RWPE1 (cell line): ENCODE measurements around the gene TOR1A.

Experiments used
- CTCF ChIA-PET: fragments of 350-600 bp; sonication (Branson Sonifier 250); formaldehyde crosslinking; extraction: SDS; loops from one replicate; lab custom pipeline; 2021; lab: Yijun Ruan, JAX
- POLR2A ChIA-PET: fragments of 400-600 bp; formaldehyde crosslinking; extraction: SDS; loops from one replicate; lab custom pipeline; 2020; ENCODE audit warnings: antibody characterized with exemption; ENCODE audit not compliant: low non-redundant PET; lab: Yijun Ruan, JAX
- DNase-seq: peaks from one replicate; pipeline ENCODE4 v3.0.0; 2012; ENCODE audit warnings: low spot score
- H3K27ac ChIP-seq: fragments of 450-650 bp; 2 replicates; pipeline ENCODE4 v1.5.1; 2017
- TF ChIP-seq, protein P1 (sequence below): fragments of 450-650 bp; conservative IDR thresholded peaks from 2 replicates; pipeline ENCODE4 v1.5.1; 2017; ENCODE audit warnings: low read depth, mild to moderate bottlenecking

TOR1A gene

DNA sequence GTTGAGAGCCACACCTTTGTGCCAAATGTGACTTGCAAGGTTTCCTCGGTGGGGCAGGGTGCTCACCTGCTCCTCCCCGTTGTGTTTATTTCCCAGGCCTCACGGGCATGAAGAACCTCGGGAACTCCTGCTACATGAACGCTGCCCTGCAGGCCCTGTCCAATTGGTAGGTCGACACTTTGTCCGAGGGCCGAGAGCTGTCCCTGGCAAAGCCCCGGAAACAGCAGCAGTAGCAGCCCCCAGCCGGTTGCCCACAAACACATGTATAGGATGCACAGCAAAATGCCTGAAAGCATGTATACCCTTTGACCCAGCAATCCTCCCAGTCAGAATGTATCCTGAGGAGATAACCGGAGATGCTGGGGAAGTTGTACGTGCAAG lies 37.5 kb upstream of the TOR1A start:
- ChIA-PET CTCF (no interaction called here), POLR2A (no interaction called here)
- no peak overlapping the region for H3K27ac ChIP-seq
- DNase-seq, result no peak
- TF ChIP-seq, protein P1, sequence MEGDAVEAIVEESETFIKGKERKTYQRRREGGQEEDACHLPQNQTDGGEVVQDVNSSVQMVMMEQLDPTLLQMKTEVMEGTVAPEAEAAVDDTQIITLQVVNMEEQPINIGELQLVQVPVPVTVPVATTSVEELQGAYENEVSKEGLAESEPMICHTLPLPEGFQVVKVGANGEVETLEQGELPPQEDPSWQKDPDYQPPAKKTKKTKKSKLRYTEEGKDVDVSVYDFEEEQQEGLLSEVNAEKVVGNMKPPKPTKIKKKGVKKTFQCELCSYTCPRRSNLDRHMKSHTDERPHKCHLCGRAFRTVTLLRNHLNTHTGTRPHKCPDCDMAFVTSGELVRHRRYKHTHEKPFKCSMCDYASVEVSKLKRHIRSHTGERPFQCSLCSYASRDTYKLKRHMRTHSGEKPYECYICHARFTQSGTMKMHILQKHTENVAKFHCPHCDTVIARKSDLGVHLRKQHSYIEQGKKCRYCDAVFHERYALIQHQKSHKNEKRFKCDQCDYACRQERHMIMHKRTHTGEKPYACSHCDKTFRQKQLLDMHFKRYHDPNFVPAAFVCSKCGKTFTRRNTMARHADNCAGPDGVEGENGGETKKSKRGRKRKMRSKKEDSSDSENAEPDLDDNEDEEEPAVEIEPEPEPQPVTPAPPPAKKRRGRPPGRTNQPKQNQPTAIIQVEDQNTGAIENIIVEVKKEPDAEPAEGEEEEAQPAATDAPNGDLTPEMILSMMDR, result no peak

DNA sequence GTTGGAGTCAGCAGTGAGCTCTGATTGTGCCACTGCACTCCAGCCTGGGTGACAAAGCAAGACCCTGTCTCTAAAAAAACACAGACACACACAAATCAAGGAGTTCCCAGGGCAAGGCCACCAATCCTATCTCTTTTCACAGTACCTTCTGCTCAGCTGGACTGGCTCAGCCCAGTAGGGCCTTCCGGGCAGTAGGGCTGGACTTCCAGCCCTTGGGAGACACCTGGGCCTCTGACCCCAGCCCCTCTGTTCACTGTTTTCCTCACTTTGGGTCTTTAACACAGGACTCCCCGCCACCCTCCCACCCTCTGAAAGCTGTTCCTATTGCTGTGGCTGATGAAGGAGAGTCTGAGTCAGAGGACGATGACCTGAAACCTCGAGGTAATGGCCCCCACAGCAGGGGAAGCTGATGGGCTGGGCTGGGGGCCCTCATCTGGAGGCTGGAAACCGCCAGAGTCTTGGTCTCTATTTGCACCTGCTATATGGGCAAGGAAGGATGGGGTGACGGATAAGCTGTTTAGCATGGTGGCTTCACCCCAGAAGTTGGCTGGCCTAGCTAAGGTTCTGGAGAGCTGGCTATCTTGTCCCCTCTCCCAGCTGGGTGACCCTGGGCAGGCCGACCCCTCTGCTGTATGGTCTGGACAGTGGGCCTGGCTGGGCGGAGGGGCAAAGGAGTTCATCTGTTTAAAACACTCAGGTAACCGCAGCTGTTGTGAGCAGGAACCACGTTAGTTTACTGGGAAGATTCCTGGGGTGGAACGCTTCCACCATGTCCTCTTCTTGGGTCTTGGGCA lies 36.9 kb upstream of the TOR1A start:
- no peak for DNase-seq
- TF ChIP-seq, protein P1, result no peak
- ChIA-PET CTCF (interaction anchor here (0.6 kb wide), 1 partner anchor 591 kb away, joined by 3 read pairs; no protein-coding TSS in a partner anchor), POLR2A (interaction anchor here (0.6 kb wide), 1 partner anchor 222 kb away, joined by 3 read pairs; no protein-coding TSS in a partner anchor)
- H3K27ac ChIP-seq, result no peak overlapping the region

DNA sequence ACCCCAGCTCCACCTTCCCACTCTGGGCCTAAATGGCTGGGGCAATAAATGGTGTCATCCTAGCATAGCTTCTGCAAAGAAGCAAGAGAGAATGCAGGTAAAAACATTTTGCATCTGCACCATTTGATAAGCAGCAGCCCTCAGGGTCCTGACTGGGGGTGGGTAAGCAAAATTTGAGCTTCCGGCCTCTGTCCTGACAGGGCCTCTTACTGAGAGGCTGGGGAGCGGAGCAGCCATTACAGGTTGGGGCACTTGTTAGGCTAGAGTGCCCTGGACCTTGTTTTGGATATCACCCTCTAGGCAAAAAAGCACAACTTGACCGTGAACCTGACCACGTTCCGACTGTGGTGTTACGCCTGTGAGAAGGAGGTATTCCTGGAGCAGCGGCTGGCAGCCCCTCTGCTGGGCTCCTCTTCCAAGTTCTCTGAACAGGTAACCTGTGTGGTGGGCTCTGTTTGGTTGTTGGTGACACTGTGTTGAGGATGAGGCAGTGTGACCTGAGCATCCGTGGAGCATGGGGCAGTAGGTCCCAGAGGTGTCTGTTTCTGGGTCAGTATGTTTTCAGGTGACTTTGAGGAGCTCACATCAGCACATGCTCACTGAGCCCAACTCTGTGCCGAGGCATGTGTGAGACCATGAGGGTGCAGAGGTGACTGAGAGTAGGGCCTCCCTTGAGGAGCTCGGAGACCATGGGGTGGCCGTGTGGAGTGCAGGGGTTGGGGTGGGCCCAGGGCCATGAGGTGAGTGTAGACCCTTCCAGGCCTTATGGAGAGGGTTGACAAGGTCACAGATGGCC lies 34.4 kb upstream of the TOR1A start:
- TF ChIP-seq, protein P1, result no peak
- DNase-seq, result no peak

DNA sequence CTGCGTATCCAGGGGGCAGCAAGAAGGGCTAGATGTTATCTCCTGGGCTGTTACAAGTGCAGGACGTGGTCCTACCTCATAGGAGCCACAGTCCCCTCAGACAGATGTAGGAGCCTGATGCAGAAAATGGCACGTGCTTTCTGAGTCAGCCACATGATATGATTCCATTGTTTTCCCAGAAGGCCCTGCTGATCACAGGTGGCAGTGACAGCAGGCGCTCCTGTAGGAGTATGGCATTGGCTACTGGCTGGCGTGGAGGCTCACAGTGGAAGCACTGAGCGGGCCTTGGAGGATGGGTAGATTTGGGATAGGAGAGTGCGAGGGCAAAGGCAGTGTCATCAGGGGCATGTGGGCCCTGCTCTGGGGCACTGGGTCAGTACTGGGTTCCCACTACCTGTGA lies 33.3 kb upstream of the TOR1A start:
- TF ChIP-seq, protein P1, result no peak
- POLR2A ChIA-PET, result no interaction called here
- no peak for DNase-seq
- no peak overlapping the region for H3K27ac ChIP-seq
- CTCF ChIA-PET, result no interaction called here

More for the DNA sequence above, 34.4 kb upstream of the TOR1A start:
- H3K27ac ChIP-seq, result no peak overlapping the region
- CTCF ChIA-PET, result no interaction called here
- POLR2A ChIA-PET, result no interaction called here

DNA sequence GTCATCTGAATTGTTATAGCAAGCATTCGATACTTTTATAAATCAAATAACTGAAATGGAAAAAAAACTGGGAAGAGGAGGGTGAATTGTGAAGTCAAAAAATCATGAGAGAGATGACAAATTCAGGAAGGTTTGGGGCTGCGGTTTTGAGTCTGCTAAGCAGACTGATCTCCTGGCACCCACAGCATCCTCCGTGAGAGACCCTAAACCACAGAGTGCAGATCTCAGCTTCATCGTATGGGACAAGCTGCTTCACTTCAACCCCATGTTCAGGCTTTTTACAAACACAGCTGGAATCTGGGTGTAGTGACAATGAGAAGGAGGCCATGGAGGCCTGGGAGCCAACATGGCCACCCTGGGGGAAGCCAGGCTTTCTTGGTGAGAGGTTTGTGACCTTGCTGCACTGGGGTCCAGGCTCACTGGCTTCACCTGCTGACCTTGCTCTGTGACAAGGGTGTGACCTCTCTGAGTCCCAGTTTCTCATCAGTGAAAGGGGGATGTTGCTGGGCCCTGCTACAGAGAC lies 30.7 kb upstream of the TOR1A start:
- TF ChIP-seq, protein P1, result no peak
- no peak overlapping the region for H3K27ac ChIP-seq
- ChIA-PET POLR2A (no interaction called here), CTCF (interaction anchor here (0.7 kb wide), 2 partner anchors 19 to 65 kb away, joined by 4 read pairs; no protein-coding TSS in a partner anchor)
- DNase-seq, result no peak

DNA sequence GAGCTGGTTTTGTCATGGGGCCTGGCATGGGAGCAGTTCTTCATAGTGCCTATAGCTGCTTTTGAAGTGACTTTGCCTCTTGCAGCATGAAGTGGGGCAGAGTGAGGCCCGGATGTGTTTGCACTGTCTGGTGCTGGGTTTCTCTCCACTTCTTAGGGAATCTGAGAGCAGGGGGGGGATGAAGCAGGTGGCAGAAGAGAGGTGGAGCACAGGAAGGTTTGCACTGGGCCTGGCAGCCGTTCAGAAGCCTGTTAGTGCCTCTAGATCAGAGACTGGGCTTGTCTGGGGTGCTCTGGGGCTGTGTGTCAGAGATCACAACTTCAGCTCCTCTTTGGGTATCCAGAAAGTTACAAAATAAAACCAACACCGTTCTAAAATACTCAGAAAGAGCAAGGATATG lies 29.7 kb upstream of the TOR1A start:
- H3K27ac ChIP-seq, result no peak overlapping the region
- CTCF ChIA-PET, result no interaction called here
- TF ChIP-seq, protein P1, result no peak
- POLR2A ChIA-PET, result no interaction called here
- DNase-seq, result no peak
